HG03342 (cell line): ENCODE measurements around the gene PDLIM7.

Source experiments
- ATAC-seq: cut with Tn5 transposase; IDR thresholded peaks from one replicate; pipeline ENCODE4 v1.9.1; 2021; ENCODE audit warnings: mild to moderate bottlenecking, moderate library complexity; ENCODE audit not compliant: unreplicated experiment

The PDLIM7 gene

GRCh38 chr5:177475563-177476427 is 21.6 kb downstream of the PDLIM7 start:
- no peak for ATAC-seq

GRCh38 chr5:177474846-177475562 is 22.4 kb downstream of the PDLIM7 start:
- ATAC-seq = no peak

GRCh38 chr5:177474002-177474476 is 23.4 kb downstream of the PDLIM7 start:
- no peak for ATAC-seq

DNA sequence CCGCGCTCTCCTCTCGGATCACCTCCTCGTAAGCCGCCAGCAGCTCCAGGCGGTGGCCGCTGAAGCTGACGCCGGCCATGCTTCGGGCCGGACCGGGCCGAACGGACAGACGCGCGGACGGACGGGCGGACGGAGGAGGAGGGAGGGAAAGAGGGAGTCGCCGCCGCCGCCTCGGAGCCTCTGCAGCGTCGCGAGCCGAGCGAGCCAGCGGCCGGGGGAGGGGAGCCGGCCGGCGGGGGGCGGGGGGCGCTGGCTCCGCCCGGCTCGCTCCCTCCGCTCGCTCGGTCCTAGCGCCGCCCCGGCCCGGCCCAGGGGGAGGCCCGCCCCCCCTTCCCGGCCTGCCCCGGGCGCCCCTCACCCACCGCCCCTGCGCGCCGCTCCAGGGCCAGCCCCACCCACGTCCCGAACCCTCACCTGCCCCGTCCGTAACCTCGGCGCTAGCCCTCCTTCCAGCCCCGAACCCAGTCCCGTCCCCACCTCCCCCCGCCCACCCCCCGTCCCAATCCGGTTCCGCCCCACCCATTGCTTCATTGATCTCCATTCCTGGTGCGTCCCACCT is 23.9 kb downstream of the PDLIM7 start, which contains the start of gene DBN1:
DBN1 (minus strand) TSS at position 192 of the 559 bp plus-strand sequence; CDS start at position 79, 113 bp downstream.
- ATAC-seq = peak; percentile 24

DNA sequence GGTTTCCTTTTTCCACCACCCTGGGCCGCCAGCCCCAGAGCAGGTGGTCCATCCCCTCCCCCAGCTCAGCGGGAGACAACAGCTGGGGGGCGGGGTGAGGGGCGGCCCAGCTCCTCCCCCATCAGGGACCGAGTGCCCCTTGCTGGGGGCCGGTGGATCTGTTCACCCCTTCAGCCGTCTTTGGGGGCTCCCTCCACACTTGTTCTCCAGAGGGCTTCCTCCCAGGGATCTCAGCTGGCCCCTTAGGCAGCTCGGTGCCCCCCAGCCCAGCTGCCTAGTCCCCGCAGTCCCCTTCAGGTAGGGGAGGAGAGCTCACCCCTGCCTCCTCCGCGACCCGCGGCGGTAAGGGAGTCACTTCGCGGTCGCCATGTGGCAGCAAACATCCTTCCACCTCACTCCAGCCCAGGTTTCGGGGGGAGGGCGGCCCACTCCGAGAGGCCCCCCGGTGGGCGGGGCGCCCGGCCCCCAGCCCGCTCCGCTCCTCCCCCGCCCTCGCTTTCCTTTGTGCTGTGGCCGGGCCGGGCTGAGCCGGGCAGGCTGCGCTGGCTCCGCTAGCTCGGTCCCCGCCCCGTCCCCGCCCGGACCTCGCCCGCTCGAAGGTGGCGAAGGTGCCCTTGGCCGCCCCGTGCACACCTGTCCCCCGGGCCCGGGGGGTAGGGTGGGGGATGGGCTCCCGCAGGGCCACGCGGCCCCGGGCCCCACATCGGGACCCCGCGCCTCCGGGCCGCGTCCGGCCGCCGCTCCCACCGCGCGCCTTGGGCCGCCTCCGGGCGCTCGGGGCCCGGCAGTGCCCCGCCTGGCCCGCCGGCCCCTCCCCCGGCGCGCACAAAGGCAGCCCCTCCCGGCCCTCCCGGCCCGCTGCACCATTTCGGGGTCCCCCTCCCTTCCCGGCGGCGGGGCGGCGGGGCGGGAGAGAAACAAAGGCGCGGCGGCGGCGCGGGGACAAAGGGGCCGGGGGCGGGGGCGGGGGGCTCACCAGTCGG is 24.7 kb downstream of the PDLIM7 start:
- ATAC-seq = peak; percentile 41

DNA sequence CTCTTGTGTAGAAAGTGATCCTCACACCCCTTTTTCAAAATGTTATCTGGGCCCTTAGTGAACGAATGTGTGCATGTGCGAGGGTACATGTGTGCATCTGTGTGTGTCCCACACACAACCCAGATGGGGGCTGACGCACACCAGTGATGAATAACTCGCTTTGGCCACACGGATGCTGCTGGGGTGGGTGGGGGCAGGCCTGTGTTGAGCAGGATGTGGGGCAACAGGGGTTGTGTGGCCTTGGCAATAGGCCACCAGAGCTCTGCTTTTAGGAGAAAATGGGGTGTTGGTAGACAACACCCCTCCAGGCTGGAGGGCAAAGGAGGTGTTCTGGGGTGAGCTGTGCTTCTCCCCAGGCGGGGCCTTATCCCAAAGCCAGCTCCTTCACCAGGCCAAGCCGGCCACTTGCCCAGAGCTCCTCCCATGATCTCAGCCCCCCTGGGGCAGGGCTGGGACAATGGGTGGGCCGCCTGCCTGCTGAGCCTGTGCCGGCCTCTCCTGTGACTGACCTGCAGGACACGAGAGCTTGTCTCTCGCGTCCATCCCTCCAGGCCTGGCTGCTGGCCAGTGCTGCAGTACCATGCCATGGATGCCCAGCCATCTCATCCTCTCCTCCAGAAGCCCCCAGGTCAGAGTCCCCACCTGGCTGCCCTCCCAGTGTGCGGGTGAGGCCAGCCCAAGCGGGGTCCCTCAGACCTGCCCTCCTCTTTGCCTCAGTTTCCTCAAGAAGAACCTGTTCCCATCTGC is 25.6 kb downstream of the PDLIM7 start:
- no peak for ATAC-seq

DNA sequence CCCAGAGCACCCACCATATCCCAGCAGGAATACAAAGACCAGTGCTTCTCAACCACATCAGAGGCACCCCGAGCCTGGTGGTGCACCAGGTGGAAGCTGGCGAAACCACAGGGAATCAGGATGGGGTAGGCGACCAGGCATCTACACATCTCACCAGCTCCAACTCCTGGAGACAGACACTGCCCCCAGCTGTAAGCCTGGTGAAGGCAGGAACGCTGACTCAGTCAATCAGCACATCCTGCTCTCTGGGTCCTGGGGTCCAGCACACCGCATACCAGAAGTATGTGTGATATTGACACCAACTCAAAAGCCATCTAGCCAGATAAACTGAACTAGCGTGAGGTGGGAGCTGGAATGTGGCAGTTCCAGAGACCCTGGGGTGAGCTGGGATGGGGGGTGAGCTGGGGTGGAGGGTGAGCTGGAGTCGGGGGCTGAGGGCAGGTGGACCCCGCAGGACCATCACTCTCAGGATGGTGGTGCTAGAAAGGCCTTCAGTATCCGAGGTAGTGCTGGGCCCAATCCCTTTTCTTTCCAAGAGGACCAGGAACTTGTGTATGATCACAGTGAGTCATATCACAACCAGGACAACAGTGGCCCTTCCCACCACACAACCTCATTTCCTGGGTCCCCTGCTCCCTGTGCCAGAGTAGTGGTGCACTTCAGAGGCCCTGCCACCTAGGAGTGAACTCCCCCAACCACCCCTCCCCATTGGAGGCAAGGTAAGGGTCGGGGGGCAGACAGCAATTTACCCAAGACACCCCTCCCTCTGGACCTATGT is 26.5 kb downstream of the PDLIM7 start:
- ATAC-seq = no peak

DNA sequence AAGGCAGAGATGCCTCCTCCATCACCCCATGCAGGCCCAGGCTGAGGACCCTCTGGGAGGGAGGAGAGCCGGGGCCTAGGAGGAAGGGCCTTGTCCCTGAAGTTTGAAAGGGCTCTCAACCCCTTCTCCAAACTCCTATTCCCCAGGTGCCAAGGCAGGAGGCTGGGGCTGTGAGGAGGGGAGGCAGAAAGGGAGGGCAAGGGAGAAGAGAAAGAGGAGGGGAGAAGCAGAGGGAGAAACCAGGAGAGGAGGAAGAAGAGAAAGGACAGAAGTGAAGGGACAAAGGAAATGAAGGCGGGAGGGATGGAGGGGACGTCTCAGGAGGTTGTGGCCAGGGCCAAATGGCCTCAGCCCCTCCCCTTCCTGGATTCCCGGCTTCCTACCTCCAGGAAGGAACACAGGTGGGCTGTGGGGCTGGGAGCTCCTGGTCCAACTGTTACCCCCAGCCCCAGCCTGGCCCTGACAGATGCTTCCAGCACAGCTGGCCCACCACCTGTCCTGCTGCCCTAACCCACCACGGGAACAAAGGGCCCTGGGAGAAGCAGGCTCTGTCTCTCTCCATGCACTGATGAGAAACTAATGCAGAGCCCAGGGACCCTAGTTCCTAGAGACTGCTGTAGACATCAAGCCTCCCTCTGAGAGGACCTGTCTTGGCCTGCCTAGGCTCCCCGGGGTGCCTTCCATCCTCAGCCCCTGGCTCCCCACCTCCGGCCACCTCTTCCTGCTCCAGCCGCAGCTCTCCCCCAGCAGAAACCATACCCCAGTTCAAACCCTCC is 27.5 kb downstream of the PDLIM7 start:
- ATAC-seq = no peak

DNA sequence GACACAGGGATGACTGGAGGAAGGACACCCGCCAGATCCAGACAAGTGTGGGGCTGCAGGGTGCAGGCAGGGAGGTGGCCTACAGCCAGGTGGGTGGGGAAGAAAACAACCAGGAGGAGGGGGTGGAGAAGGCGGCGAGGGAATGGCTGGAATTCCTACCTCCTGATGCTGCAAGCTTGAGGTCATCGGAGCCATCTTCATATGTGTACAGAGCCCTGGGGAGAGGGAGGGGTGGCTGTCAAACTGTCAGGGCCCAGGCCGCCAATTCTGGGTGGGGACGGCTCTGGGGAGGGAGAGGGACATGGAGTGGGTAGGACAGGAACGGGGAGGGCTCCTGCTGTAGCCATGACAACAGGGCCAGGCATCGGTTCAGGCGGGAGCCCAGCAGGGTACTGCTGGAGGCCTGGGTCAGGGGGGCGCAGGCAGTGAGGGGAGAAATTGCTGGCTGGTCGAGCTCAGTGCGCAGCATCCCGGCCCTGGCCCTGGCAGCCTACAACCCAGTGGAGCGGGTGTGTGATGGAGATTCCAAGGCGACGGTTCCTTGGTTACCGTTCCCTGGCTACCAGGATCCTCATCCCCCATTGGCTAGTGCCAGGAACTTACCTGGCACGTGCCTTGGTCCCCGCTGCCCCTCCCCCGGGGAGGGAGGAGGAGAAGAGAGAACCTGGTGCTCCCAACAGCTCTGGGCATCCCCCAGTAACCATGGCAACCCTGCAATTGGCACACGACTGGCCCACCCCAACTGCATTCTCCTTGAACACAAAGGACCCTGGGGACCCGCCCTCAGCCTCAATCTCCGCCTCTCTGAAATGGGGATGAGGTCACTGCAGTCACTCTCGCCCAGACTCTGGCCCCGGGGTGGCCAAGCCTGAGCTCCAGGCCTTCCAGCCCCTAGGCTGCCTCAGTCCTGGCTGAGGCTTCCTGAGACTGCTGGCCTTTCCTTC is 28.4 kb downstream of the PDLIM7 start:
- ATAC-seq = no peak

- ATAC-seq = no peak
Measured at GRCh38 chr5:177468329-177468684, 29.1 kb downstream of the PDLIM7 start.

- no peak for ATAC-seq
Measured at GRCh38 chr5:177467436-177467835, 30.0 kb downstream of the PDLIM7 start.

DNA sequence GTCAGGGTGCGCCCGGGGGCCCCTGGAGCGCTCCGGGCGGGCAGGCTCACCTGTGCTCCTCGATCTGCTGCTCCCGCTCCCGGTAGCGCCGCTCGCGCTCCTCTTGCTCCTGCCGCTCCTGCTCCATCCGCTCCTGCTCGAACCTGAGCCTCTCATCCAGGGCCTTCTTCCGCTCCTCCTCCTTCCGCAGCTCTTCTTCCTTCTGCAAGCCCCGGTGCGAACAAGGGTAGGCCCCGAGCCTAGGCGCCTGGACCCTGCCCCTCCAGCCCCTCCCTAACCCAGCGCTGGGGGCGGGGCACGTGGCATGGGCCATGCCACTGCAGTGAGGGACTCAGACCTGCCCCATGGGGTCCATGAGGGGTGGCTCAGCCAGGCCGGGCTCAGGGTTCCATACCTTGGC is 30.5 kb downstream of the PDLIM7 start:
- ATAC-seq = no peak

DNA sequence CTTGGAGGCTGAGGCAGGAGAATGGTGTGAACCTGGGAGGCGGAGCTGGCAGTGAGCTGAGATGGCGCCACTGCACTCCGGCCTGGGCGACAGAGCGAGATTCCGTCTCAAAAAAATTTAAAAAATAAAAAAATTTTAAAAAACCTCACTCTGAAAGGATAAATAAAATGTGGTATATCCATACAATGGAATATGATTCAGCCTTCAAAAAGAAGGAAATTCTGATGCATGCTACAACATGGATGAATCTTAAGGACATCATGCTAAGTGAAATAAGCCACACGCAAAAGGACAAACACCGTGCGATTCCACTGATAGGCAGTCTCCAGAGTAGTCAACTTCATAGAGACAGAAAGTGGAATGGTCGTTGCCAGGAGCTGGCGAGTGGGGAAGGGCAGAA is 32.4 kb downstream of the PDLIM7 start:
- no peak for ATAC-seq

DNA sequence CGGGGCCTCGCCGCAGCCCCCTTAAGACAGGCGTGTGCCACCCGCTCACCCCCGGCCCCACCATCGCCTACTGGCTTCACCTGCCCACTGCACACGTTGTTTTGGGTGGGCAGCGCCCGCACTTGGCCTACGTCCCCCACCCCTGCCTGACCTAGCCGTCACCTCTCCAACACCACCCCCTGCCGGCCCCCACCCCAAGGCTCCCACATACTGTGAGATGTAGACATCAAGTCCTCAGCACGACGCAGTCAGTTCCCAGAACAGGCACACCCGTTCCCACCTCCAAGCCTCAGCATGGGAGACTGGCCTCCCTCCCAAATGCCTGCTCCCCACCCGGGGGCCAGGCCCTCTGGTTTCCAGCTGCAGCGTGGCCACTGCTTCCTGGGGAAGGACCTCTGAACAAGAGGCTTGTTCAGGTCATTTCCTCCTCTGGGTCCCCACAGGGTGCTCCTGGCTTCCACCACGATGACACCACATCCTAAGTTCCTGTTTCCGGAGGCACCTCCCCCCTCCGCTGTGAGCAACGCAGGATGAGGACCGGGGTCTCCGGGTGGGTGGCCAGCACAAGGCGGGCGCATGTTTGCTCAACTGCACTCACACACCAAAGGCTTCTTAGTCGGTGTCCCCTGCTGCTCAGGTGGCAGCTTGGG is 35.3 kb downstream of the PDLIM7 start:
- no peak for ATAC-seq

- no peak for ATAC-seq
Measured at GRCh38 chr5:177459819-177460628, 37.4 kb downstream of the PDLIM7 start.

DNA sequence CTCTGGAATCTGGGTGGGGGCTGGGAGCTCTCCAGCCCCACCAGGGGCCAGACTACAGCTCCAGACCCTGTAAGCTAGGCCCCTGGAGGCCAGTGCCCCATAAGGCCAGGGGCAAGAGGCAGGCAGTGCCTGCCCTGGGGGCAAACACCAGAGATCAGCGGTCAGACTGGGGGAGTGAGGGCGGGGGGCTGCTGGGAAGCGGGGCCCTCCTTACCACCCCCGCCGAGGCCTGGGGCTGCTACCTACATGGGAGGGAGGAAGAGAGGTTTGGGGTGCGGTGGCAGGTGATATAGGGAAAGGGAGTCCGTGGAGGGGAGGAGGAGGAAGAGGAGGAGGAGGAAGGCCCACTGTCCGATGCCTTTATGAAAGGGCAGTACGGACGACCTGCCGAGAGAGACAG is 38.0 kb downstream of the PDLIM7 start:
- no peak for ATAC-seq
